ENCODE measurements around the gene TRIM29. TPM values are rescaled to one million over a fixed set of nuclear protein-coding genes. Genes with fewer than 3 reads are reported as not detected.

Gene TRIM29
- total and polyA plus RNA-seq, 7 experiments from 2014 or later: not detected

GRCh38 chr11:120115272-120116000 lies 22.5 kb downstream of the TRIM29 start:
- Histone ChIP-seq H3K27me3 (ENCODE audit: control insufficient read depth in 2 of 2, insufficient read depth in 2 of 2, low read length in 2 of 2) (no peaks in the 10 kb centered on the region), H3K27ac (ENCODE audit: low read depth, low read length) (no peak overlapping the region), H3K4me3 (ENCODE audit: low read length) (no peak overlapping the region), H3K9me3 (ENCODE audit: control insufficient read depth in 2 of 3, low read length in 3 of 3) (no peaks in the 10 kb centered on the region), H3K4me1 (ENCODE audit: control insufficient read depth in 2 of 2, insufficient read depth in 2 of 2, low read length in 2 of 2) (no peaks in the 10 kb centered on the region), H3K36me3 (ENCODE audit: control insufficient read depth in 2 of 3, insufficient read depth in 3 of 3, low read length in 3 of 3) (no peaks in the 10 kb centered on the region)
- no peaks in the 10 kb centered on the region for H3K36me3 Mint-ChIP-seq
- H3K9me3 Mint-ChIP-seq: no peaks in the 10 kb centered on the region
- ATAC-seq (no peak), DNase-seq (no peak)
- CTCF ChIA-PET: no interaction called here
- H3K27me3 Mint-ChIP-seq: peaks cover 0 to 7% (median 4%) of the 10 kb centered on the region in 5 donors
- no peaks in the 10 kb centered on the region for H3K4me1 Mint-ChIP-seq
- intact Hi-C loops (cut with micrococcal nuclease): no loop called here
- no peak overlapping the region for H3K4me3 Mint-ChIP-seq
- H3K27ac Mint-ChIP-seq: no peak overlapping the region
- POLR2A ChIA-PET: no interaction called here

- Mint-ChIP-seq H3K9me3 (no peaks in the 10 kb centered on the region), H3K27me3 (peaks cover 0 to 7% (median 5%) of the 10 kb centered on the region in 5 donors), H3K27ac (no peak overlapping the region), H3K4me1 (no peaks in the 10 kb centered on the region), H3K36me3 (no peaks in the 10 kb centered on the region), H3K4me3 (no peak overlapping the region)
- DNase-seq (no peak), ATAC-seq (no peak)
- no peaks in the 10 kb centered on the region for H3K9me3 ChIP-seq (ENCODE audit: control insufficient read depth in 2 of 3, low read length in 3 of 3)
- POLR2A ChIA-PET: no interaction called here
- H3K4me1 ChIP-seq (ENCODE audit: control insufficient read depth in 2 of 2, insufficient read depth in 2 of 2, low read length in 2 of 2): no peaks in the 10 kb centered on the region
- H3K4me3 ChIP-seq (ENCODE audit: low read length): no peak overlapping the region
- CTCF ChIA-PET: no interaction called here
- H3K27ac ChIP-seq (ENCODE audit: low read depth, low read length): no peak overlapping the region
- H3K27me3 ChIP-seq (ENCODE audit: control insufficient read depth in 2 of 2, insufficient read depth in 2 of 2, low read length in 2 of 2): no peaks in the 10 kb centered on the region
- intact Hi-C loops (cut with micrococcal nuclease): no loop called here
- H3K36me3 ChIP-seq (ENCODE audit: control insufficient read depth in 2 of 3, insufficient read depth in 3 of 3, low read length in 3 of 3): no peaks in the 10 kb centered on the region
Observed at GRCh38 chr11:120112174-120112796, 25.6 kb downstream of the TRIM29 start.

- H3K27me3 ChIP-seq (ENCODE audit: control insufficient read depth in 2 of 2, insufficient read depth in 2 of 2, low read length in 2 of 2): no peaks in the 10 kb centered on the region
- ChIA-PET CTCF (interaction anchor here (0.6 to 1.4 kb wide), 2 partner anchors 627 to 633 kb away, joined by 3 read pairs; no protein-coding TSS in a partner anchor), POLR2A (no interaction called here)
- no peaks in the 10 kb centered on the region for H3K9me3 ChIP-seq (ENCODE audit: control insufficient read depth in 2 of 3, low read length in 3 of 3)
- peaks cover 0 to 3% (median 0%) of the 10 kb centered on the region in 11 donors for H3K9me3 Mint-ChIP-seq
- peaks cover 0 to 15% (median 12%) of the 10 kb centered on the region in 5 donors for H3K27me3 Mint-ChIP-seq
- H3K27ac Mint-ChIP-seq: no peak overlapping the region
- H3K36me3 Mint-ChIP-seq: no peaks in the 10 kb centered on the region
- intact Hi-C loops (cut with micrococcal nuclease): no loop called here
- no peaks in the 10 kb centered on the region for H3K4me1 ChIP-seq (ENCODE audit: control insufficient read depth in 2 of 2, insufficient read depth in 2 of 2, low read length in 2 of 2)
- no peaks in the 10 kb centered on the region for H3K4me1 Mint-ChIP-seq
- H3K36me3 ChIP-seq (ENCODE audit: control insufficient read depth in 2 of 3, insufficient read depth in 3 of 3, low read length in 3 of 3): no peaks in the 10 kb centered on the region
- ATAC-seq (no peak), DNase-seq (no peak)
- H3K4me3 Mint-ChIP-seq: no peak overlapping the region
- H3K4me3 ChIP-seq (ENCODE audit: low read length): no peak overlapping the region
- H3K27ac ChIP-seq (ENCODE audit: low read depth, low read length): no peak overlapping the region
Observed at GRCh38 chr11:120109531-120109930, 28.4 kb downstream of the TRIM29 start.

DNA sequence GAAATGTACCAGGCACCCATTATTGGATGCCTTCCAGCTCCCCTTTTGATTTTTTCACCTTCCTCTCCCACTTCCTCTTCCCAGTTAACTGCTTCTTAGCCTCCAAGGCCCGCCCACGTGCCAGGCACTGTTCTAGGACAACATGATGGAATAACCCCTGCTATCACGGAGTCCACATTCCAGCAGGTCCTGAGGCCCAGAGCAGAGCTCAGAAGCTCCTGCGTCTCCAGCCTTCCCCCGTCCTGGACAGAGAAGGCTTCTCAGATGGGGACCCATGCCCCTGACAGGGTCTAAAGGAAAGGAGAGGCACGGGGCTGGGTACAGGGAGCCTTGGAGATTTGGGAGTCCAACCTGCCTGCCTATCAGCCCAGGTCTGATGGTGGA lies 29.1 kb downstream of the TRIM29 start:
- DNase-seq (no peak), ATAC-seq (no peak)
- Histone ChIP-seq H3K27ac (ENCODE audit: low read depth, low read length) (no peak overlapping the region), H3K27me3 (ENCODE audit: control insufficient read depth in 2 of 2, insufficient read depth in 2 of 2, low read length in 2 of 2) (no peaks in the 10 kb centered on the region), H3K36me3 (ENCODE audit: control insufficient read depth in 2 of 3, insufficient read depth in 3 of 3, low read length in 3 of 3) (no peaks in the 10 kb centered on the region), H3K4me1 (ENCODE audit: control insufficient read depth in 2 of 2, insufficient read depth in 2 of 2, low read length in 2 of 2) (no peaks in the 10 kb centered on the region), H3K9me3 (ENCODE audit: control insufficient read depth in 2 of 3, low read length in 3 of 3) (no peaks in the 10 kb centered on the region), H3K4me3 (ENCODE audit: low read length) (no peak overlapping the region)
- Mint-ChIP-seq H3K4me1 (no peaks in the 10 kb centered on the region), H3K27ac (no peak overlapping the region), H3K9me3 (peaks cover 0 to 3% (median 0%) of the 10 kb centered on the region in 11 donors), H3K27me3 (peaks cover 0 to 15% (median 7%) of the 10 kb centered on the region in 5 donors), H3K36me3 (no peaks in the 10 kb centered on the region), H3K4me3 (no peak overlapping the region)
- ChIA-PET POLR2A (no interaction called here), CTCF (interaction anchor here (0.6 to 1.4 kb wide), 3 partner anchors 10 to 626 kb away, joined by 3 read pairs; no protein-coding TSS in a partner anchor)
- intact Hi-C loops (cut with micrococcal nuclease): loop anchor here in 1 of 2 donors (1.0 kb wide), 2 partner anchors 442 to 627 kb away; no protein-coding TSS in a partner anchor

GRCh38 chr11:120108154-120108784 lies 29.6 kb downstream of the TRIM29 start:
- Mint-ChIP-seq H3K27ac (no peak overlapping the region), H3K36me3 (no peaks in the 10 kb centered on the region), H3K27me3 (peaks cover 0 to 15% (median 7%) of the 10 kb centered on the region in 5 donors), H3K9me3 (peaks cover 0 to 3% (median 0%) of the 10 kb centered on the region in 11 donors), H3K4me1 (no peaks in the 10 kb centered on the region), H3K4me3 (no peak overlapping the region)
- Histone ChIP-seq H3K36me3 (ENCODE audit: control insufficient read depth in 2 of 3, insufficient read depth in 3 of 3, low read length in 3 of 3) (no peaks in the 10 kb centered on the region), H3K9me3 (ENCODE audit: control insufficient read depth in 2 of 3, low read length in 3 of 3) (no peaks in the 10 kb centered on the region), H3K27me3 (ENCODE audit: control insufficient read depth in 2 of 2, insufficient read depth in 2 of 2, low read length in 2 of 2) (no peaks in the 10 kb centered on the region), H3K4me3 (ENCODE audit: low read length) (no peak overlapping the region), H3K4me1 (ENCODE audit: control insufficient read depth in 2 of 2, insufficient read depth in 2 of 2, low read length in 2 of 2) (no peaks in the 10 kb centered on the region), H3K27ac (ENCODE audit: low read depth, low read length) (no peak overlapping the region)
- POLR2A ChIA-PET: no interaction called here
- CTCF ChIA-PET: interaction anchor here (0.6 to 1.4 kb wide), 5 partner anchors 10 to 626 kb away, joined by 3 to 4 read pairs (median 3); no protein-coding TSS in a partner anchor
- peak; percentile 75 for ATAC-seq
- DNase-seq: peak in 8 of 9 donors; percentile 5 to 65 (median 35)
- intact Hi-C loops (cut with micrococcal nuclease): loop anchor here in 1 of 2 donors (1.0 kb wide), 2 partner anchors 442 to 627 kb away; no protein-coding TSS in a partner anchor

GRCh38 chr11:120107692-120108091 lies 30.2 kb downstream of the TRIM29 start:
- H3K27ac Mint-ChIP-seq: no peak overlapping the region
- no peak overlapping the region for H3K4me3 Mint-ChIP-seq
- ChIA-PET POLR2A (no interaction called here), CTCF (interaction anchor here (0.6 to 1.3 kb wide), 3 partner anchors 12 to 437 kb away, joined by 3 to 4 read pairs (median 3); no protein-coding TSS in a partner anchor)
- H3K4me3 ChIP-seq (ENCODE audit: low read length): no peak overlapping the region
- H3K9me3 ChIP-seq (ENCODE audit: control insufficient read depth in 2 of 3, low read length in 3 of 3): no peaks in the 10 kb centered on the region
- no peaks in the 10 kb centered on the region for H3K4me1 ChIP-seq (ENCODE audit: control insufficient read depth in 2 of 2, insufficient read depth in 2 of 2, low read length in 2 of 2)
- H3K36me3 ChIP-seq (ENCODE audit: control insufficient read depth in 2 of 3, insufficient read depth in 3 of 3, low read length in 3 of 3): no peaks in the 10 kb centered on the region
- intact Hi-C loops (cut with micrococcal nuclease): loop anchor here in 1 of 2 donors (1.0 kb wide), 2 partner anchors 441 to 626 kb away; no protein-coding TSS in a partner anchor
- ATAC-seq (no peak), DNase-seq (no peak)
- peaks cover 0 to 3% (median 0%) of the 10 kb centered on the region in 11 donors for H3K9me3 Mint-ChIP-seq
- H3K36me3 Mint-ChIP-seq: no peaks in the 10 kb centered on the region
- H3K27me3 ChIP-seq (ENCODE audit: control insufficient read depth in 2 of 2, insufficient read depth in 2 of 2, low read length in 2 of 2): no peaks in the 10 kb centered on the region
- H3K27ac ChIP-seq (ENCODE audit: low read depth, low read length): no peak overlapping the region
- no peaks in the 10 kb centered on the region for H3K4me1 Mint-ChIP-seq
- H3K27me3 Mint-ChIP-seq: peaks cover 0 to 15% (median 7%) of the 10 kb centered on the region in 5 donors

All from naive thymus-derived CD4-positive, alpha-beta T cell (primary cell).